GM12873 (cell line): ENCODE measurements around the gene PDE11A.

Experiments used
- TF ChIP-seq, protein P1 (sequence below): IDR thresholded peaks from 2 replicates; pipeline ENCODE4 v1.5.1; 2012; ENCODE audit warnings: low read depth, mild to moderate bottlenecking, moderate library complexity, low read length, control low read depth; ENCODE audit not compliant: insufficient read depth; ENCODE audit errors: missing control alignments

PDE11A gene

GRCh38 chr2:177721087-177721486 is 351.5 kb downstream of the PDE11A start:
- TF ChIP-seq, protein P1, sequence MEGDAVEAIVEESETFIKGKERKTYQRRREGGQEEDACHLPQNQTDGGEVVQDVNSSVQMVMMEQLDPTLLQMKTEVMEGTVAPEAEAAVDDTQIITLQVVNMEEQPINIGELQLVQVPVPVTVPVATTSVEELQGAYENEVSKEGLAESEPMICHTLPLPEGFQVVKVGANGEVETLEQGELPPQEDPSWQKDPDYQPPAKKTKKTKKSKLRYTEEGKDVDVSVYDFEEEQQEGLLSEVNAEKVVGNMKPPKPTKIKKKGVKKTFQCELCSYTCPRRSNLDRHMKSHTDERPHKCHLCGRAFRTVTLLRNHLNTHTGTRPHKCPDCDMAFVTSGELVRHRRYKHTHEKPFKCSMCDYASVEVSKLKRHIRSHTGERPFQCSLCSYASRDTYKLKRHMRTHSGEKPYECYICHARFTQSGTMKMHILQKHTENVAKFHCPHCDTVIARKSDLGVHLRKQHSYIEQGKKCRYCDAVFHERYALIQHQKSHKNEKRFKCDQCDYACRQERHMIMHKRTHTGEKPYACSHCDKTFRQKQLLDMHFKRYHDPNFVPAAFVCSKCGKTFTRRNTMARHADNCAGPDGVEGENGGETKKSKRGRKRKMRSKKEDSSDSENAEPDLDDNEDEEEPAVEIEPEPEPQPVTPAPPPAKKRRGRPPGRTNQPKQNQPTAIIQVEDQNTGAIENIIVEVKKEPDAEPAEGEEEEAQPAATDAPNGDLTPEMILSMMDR: no peak

- TF ChIP-seq, protein P1: peak; percentile 37
These were observed 354.6 kb downstream of the PDE11A start for GRCh38 chr2:177717831-177718618.

GRCh38 chr2:177716484-177716883 is 356.1 kb downstream of the PDE11A start:
- TF ChIP-seq, protein P1: no peak

DNA sequence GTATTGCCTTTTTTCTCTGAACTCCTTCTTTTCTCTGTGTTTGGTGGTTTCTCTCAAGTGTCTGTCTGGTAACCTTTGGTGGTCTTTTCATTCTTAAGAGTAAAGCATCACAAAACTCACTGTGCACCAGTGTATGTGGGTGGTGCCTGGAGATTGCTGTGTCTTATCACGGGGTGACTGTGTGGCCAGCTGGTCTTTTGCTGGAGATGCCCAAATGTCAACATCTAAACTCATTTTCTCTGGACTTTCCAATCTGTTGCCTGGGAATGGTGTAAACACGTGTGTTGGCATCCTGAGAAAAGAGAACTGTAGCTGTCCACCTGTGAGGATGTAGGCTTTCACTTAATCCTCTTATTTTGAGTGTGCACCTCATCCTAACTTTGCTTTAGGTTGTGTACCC is 356.8 kb downstream of the PDE11A start:
- TF ChIP-seq, protein P1: no peak

- TF ChIP-seq, protein P1: no peak
These were observed 357.9 kb downstream of the PDE11A start for GRCh38 chr2:177714704-177715103.

DNA sequence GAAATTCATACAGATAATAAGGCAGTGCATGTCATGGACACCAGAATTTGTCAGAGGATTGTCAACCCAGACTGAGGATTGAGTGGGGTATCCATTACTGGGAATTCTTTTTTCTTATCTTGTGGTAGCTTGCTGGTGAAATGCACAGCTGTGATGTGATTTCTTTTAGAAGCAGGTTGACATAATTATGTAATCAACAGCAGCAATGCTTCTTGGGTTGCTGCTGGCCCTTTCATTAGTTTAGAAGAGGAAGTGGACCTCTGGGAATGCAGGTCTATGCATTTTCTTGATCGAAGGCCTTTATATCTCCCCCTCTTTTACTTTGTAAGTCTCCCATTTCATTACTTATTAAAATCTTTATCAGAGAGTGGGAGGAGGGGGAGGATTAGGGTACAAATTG is 360.1 kb downstream of the PDE11A start:
- TF ChIP-seq, protein P1: no peak

DNA sequence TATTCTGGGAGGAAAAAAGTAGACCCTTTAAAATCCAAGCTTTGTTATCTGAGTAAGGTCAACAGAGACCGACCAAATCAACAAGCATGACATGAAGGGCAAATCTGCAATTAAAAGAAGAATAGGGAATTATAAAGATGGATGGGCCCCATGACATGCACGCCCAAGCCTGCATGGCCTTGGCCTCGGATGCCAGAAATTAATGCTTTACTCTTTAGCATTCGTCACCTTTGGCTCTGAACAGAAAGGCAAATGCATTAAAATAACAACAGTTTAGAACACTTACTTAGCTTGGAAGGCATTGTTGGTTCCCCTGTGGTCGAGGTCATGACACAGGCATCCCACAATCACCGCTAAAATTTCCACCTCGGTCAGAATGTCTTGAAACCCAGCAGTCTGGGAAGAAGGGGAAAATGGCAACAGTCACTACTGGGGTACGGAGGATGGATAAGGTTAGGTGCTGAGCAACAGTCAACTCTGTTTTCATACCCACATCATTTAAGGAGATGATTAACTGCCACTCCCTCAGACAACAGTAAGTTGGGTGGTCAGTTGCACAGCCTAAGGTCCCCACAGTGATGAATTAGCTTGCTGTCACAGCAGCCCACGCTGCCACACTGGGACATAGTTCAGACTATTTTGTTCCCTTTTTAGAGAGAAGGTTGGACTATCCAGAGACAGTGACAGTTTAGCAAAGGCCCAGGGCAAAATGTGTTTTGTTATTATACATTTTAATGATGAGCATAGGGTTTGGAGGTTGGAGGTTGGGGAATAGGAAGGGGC is 360.9 kb downstream of the PDE11A start:
- TF ChIP-seq, protein P1: no peak
